ENCODE results near the gene PRPF40B.

Gene PRPF40B

DNA sequence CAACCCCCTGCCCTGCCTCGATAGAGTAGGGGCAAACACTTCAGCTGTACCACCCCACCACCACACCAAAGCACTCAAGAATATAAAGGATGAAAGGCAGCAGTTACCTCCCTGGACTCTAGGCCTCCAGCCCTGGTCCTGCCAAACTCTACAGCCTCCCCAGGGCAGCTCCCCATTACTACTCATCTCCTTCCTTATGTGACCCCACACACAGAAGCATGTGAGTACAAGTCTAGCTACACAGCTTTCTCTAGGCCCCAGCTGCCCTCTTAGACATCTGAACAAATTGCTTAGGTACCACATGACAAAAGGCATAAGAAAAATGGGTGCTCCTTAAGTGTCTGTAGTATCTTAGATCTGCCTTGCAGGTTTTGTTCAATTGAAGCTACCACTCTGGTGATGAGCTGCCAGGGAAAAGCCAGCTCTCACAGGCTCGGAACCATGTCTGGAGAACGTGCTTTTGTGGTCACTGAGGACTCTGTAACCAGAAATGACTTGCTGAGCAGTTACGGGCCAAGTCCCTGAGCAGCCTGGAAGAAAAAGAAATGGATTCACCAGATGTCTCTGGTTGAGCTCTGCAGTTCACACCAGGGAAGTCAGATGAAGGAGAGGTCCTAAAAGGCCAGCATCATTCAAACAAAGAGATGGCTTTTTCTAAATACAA, 51.1 kb downstream of the PRPF40B start:
- H3K27me3 ChIP-seq (replicated peaks; ENCODE audit: insufficient read depth, low read length), result no peaks in the 10 kb centered on the region
- H3K9me2 ChIP-seq (replicated peaks; ENCODE audit: insufficient read depth, low read length), result no peaks in the 10 kb centered on the region
- no peaks in the 10 kb centered on the region for H3K9me3 ChIP-seq (replicated peaks; ENCODE audit: insufficient read depth, low read length)
- H3K79me2 ChIP-seq (ENCODE audit: low read length), result no peaks in the 10 kb centered on the region
- H3F3A ChIP-seq (ENCODE audit: insufficient read depth, low read length), result no peaks in the 10 kb centered on the region
- H4K20me1 ChIP-seq (ENCODE audit: insufficient read depth, low read length), result no peaks in the 10 kb centered on the region
- TF ChIP-seq, protein P1, sequence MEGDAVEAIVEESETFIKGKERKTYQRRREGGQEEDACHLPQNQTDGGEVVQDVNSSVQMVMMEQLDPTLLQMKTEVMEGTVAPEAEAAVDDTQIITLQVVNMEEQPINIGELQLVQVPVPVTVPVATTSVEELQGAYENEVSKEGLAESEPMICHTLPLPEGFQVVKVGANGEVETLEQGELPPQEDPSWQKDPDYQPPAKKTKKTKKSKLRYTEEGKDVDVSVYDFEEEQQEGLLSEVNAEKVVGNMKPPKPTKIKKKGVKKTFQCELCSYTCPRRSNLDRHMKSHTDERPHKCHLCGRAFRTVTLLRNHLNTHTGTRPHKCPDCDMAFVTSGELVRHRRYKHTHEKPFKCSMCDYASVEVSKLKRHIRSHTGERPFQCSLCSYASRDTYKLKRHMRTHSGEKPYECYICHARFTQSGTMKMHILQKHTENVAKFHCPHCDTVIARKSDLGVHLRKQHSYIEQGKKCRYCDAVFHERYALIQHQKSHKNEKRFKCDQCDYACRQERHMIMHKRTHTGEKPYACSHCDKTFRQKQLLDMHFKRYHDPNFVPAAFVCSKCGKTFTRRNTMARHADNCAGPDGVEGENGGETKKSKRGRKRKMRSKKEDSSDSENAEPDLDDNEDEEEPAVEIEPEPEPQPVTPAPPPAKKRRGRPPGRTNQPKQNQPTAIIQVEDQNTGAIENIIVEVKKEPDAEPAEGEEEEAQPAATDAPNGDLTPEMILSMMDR (IDR thresholded peaks at IDR 0.05; ENCODE audit: low read length), result no peak
- TF ChIP-seq EZH2 (optimal IDR thresholded peaks at IDR 0.05; ENCODE audit: low read depth, low read length) (no peak), EZH2phosphoT487 (IDR thresholded peaks at IDR 0.05; ENCODE audit: low read length) (no peak)
- DNase-seq, result no peak
- no peak overlapping the region for H3K27ac ChIP-seq (ENCODE audit: low read length)
- H3K36me3 ChIP-seq (replicated peaks; ENCODE audit: insufficient read depth, low read length), result no peaks in the 10 kb centered on the region
- H3K9ac ChIP-seq (ENCODE audit: low read length), result no peak overlapping the region
- no peak overlapping the region for H2AFZ ChIP-seq (ENCODE audit: low read length)
- no peak overlapping the region for H3K4me3 ChIP-seq (ENCODE audit: low read length)
- H3K4me2 ChIP-seq (ENCODE audit: low read depth, low read length), result no peak overlapping the region
- peaks cover 16% of the 10 kb centered on the region for H3K4me1 ChIP-seq (ENCODE audit: low read length)

DNA sequence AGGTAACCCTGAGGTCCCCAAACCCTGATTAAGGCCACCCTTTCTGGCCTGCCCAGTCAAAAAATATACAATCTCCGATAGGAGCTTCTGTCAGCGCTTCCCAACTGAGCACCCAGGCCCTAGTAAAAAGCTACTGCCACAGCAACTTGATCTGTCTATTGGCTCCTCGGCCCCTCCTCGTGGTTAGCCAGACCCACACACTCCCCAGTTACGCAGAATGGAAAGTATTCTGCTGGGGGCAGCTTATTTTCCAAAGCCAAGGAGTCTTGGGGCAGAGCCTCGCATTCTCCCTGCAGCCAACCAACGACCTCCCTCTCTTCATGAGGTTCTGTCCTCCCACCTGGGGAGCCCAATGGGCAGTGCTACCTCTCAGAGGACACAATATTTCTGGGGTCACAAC, 51.8 kb downstream of the PRPF40B start:
- no peaks in the 10 kb centered on the region for H3K79me2 ChIP-seq (ENCODE audit: low read length)
- no peak overlapping the region for H2AFZ ChIP-seq (ENCODE audit: low read length)
- H3K4me2 ChIP-seq (ENCODE audit: low read depth, low read length), result no peak overlapping the region
- H4K20me1 ChIP-seq (ENCODE audit: insufficient read depth, low read length), result no peaks in the 10 kb centered on the region
- H3K9me3 ChIP-seq (replicated peaks; ENCODE audit: insufficient read depth, low read length), result no peaks in the 10 kb centered on the region
- H3K27ac ChIP-seq (ENCODE audit: low read length), result no peak overlapping the region
- no peaks in the 10 kb centered on the region for H3K27me3 ChIP-seq (replicated peaks; ENCODE audit: insufficient read depth, low read length)
- no peaks in the 10 kb centered on the region for H3K9me2 ChIP-seq (replicated peaks; ENCODE audit: insufficient read depth, low read length)
- no peak overlapping the region for H3K4me3 ChIP-seq (ENCODE audit: low read length)
- H3F3A ChIP-seq (ENCODE audit: insufficient read depth, low read length), result no peaks in the 10 kb centered on the region
- no peaks in the 10 kb centered on the region for H3K36me3 ChIP-seq (replicated peaks; ENCODE audit: insufficient read depth, low read length)
- no peak for DNase-seq
- TF ChIP-seq, protein P1 (IDR thresholded peaks at IDR 0.05; ENCODE audit: low read length), result no peak
- TF ChIP-seq EZH2 (optimal IDR thresholded peaks at IDR 0.05; ENCODE audit: low read depth, low read length) (no peak), EZH2phosphoT487 (IDR thresholded peaks at IDR 0.05; ENCODE audit: low read length) (no peak)
- no peak overlapping the region for H3K9ac ChIP-seq (ENCODE audit: low read length)
- peaks cover 16% of the 10 kb centered on the region for H3K4me1 ChIP-seq (ENCODE audit: low read length)

DNA sequence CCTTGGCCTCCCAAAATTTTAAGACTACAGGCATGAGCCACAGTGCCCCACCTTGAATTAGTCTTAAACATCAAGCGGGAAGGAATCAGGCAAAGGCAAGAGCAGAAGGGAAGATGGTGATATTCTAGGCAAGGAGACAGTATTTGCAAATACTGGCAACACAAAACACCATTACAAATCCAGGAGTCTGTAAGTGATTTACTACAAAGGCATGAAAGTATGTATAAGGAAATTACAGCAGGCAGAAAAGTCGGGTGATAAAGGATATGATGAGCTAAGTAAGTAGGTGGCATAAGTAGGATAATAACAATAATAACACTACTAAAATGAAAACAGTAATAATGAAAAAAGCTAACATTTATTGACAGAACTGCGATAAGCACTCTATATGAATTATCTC, 55.4 kb downstream of the PRPF40B start:
- H2AFZ ChIP-seq (ENCODE audit: low read length), result no peak overlapping the region
- no peaks in the 10 kb centered on the region for H3K9me2 ChIP-seq (replicated peaks; ENCODE audit: insufficient read depth, low read length)
- H3K36me3 ChIP-seq (replicated peaks; ENCODE audit: insufficient read depth, low read length), result no peaks in the 10 kb centered on the region
- H3K4me1 ChIP-seq (ENCODE audit: low read length), result no peaks in the 10 kb centered on the region
- H3K79me2 ChIP-seq (ENCODE audit: low read length), result 0 out of 2 replicates have a peak, but pooled peaks cover 4% of the 10 kb centered on the region
- H3K9ac ChIP-seq (ENCODE audit: low read length), result no peak overlapping the region
- DNase-seq, result no peak
- H3K27me3 ChIP-seq (replicated peaks; ENCODE audit: insufficient read depth, low read length), result no peaks in the 10 kb centered on the region
- no peaks in the 10 kb centered on the region for H3K9me3 ChIP-seq (replicated peaks; ENCODE audit: insufficient read depth, low read length)
- H3K4me2 ChIP-seq (ENCODE audit: low read depth, low read length), result no peak overlapping the region
- H3K27ac ChIP-seq (ENCODE audit: low read length), result no peak overlapping the region
- no peak overlapping the region for H3K4me3 ChIP-seq (ENCODE audit: low read length)
- no peaks in the 10 kb centered on the region for H4K20me1 ChIP-seq (ENCODE audit: insufficient read depth, low read length)
- H3F3A ChIP-seq (ENCODE audit: insufficient read depth, low read length), result no peaks in the 10 kb centered on the region
- TF ChIP-seq EZH2phosphoT487 (IDR thresholded peaks at IDR 0.05; ENCODE audit: low read length), result no peak
- no peak for TF ChIP-seq EZH2 (optimal IDR thresholded peaks at IDR 0.05; ENCODE audit: low read depth, low read length)
- TF ChIP-seq, protein P1 (IDR thresholded peaks at IDR 0.05; ENCODE audit: low read length), result no peak

All from MM.1S (cell line).